Measurements from ENCODE around the gene APLP2. TPM values are rescaled to one million over a fixed set of nuclear protein-coding genes. Genes with fewer than 3 reads are reported as not detected.

APLP2 gene
- 352 and 507 TPM in 2 replicates for total RNA-seq

GRCh38 chr11:130069659-130070108 lies at the start of gene APLP2:
Gene APLP2 (plus strand): TSS chr11:130069894. CDS start chr11:130069978, 84 bp downstream.

GRCh38 chr11:130159657-130160497 lies 90.2 kb downstream of the APLP2 start, which contains the start of gene ST14:
Gene ST14 (plus strand): TSS chr11:130159782. CDS start chr11:130159980, 198 bp downstream.

Other genes with a start within 250 kb of the APLP2 start
- 8.7 and 10.9 TPM in 2 replicates for gene NFRKB, start 174.3 kb upstream of the APLP2 start, total RNA-seq
- 2.4 and 2.9 TPM in 2 replicates for gene PRDM10, start 67.1 kb upstream of the APLP2 start, total RNA-seq
- under 0.01 and 0.14 TPM in 2 replicates for gene ST14, start 89.9 kb downstream of the APLP2 start, total RNA-seq
- gene ZBTB44, start 245.0 kb downstream of the APLP2 start, total RNA-seq = 21.6 and 29.4 TPM in 2 replicates

All from smooth muscle cell of bladder (primary cell).